SK-N-SH treated with all-trans-retinoic acid at 6 μM for 48 hours (cell line): ENCODE data around the gene ADAMTS2.

Experiments
- CSDC2 ChIP-seq: fragments of 250-450 bp; sonication (Bioruptor Pico); IDR thresholded peaks from 2 replicates; pipeline ENCODE4 v1.5.0; 2020; ENCODE audit warnings: mild to moderate bottlenecking, moderate library complexity
- ESRRG ChIP-seq: fragments of 250-450 bp; sonication (Bioruptor Pico); IDR thresholded peaks from 2 replicates; pipeline ENCODE4 v1.6.1; 2021; ENCODE audit warnings: mild to moderate bottlenecking
- PPARA ChIP-seq: fragments of 250-450 bp; sonication (Bioruptor Pico); IDR thresholded peaks from 2 replicates; pipeline ENCODE4 v1.5.0; 2020; ENCODE audit warnings: mild to moderate bottlenecking, borderline replicate concordance
- SNAI2 ChIP-seq: fragments of 250-450 bp; sonication (Bioruptor Pico); IDR thresholded peaks from 2 replicates; pipeline ENCODE4 v1.5.0; 2020; ENCODE audit warnings: mild to moderate bottlenecking, moderate library complexity
- ZFP3 ChIP-seq: fragments of 250-450 bp; sonication (Bioruptor Pico); IDR thresholded peaks from 2 replicates; pipeline ENCODE4 v1.5.0; 2020; ENCODE audit warnings: mild to moderate bottlenecking, moderate library complexity
- ZNF70 ChIP-seq: fragments of 450-650 bp; formaldehyde crosslinking; IDR thresholded peaks from 2 replicates; pipeline ENCODE4 v1.5.0; 2020; ENCODE audit warnings: mild to moderate bottlenecking, moderate library complexity
- TF ChIP-seq, protein P1 (sequence below): fragments of 250-450 bp; sonication (Bioruptor Pico); IDR thresholded peaks from 2 replicates; pipeline ENCODE4 v1.8.0; 2020; ENCODE audit warnings: mild to moderate bottlenecking, moderate library complexity, borderline replicate concordance
- TF ChIP-seq, protein P2 (sequence below): fragments of 250-450 bp; sonication (Bioruptor Pico); IDR thresholded peaks from 2 replicates; pipeline ENCODE4 v1.5.1; 2020; ENCODE audit warnings: low read depth, mild to moderate bottlenecking, moderate library complexity

DNA sequence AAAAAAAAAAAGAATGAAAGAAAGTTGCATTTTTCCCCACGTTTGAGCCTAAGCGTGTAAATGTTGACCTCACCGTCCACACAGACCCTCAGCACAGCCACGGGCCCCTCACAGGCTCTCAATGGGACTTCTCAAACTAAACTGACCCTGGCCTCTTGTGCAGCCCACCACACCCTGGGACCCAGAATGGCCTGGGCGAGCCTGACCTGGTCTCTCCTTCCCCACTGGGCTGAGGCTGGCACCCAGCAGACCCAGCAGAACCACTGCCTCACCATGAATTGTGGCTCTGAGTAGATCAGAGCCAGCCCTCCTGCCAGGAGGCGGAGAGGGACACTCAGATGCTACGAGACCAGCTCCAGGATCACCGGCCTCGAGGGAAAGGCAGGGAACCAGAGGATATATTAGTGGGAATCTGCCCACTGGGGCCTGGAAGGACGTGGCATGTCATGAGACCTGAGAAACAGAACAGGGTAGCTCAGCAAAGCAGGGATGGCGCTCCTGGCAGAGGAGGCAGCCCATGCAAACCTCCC lies 160.7 kb downstream of the ADAMTS2 start:
- TF ChIP-seq, protein P1, sequence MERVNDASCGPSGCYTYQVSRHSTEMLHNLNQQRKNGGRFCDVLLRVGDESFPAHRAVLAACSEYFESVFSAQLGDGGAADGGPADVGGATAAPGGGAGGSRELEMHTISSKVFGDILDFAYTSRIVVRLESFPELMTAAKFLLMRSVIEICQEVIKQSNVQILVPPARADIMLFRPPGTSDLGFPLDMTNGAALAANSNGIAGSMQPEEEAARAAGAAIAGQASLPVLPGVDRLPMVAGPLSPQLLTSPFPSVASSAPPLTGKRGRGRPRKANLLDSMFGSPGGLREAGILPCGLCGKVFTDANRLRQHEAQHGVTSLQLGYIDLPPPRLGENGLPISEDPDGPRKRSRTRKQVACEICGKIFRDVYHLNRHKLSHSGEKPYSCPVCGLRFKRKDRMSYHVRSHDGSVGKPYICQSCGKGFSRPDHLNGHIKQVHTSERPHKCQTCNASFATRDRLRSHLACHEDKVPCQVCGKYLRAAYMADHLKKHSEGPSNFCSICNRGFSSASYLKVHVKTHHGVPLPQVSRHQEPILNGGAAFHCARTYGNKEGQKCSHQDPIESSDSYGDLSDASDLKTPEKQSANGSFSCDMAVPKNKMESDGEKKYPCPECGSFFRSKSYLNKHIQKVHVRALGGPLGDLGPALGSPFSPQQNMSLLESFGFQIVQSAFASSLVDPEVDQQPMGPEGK, result no peak
- TF ChIP-seq ZFP3 (CRISPR knock-in tag), result no peak
- TF ChIP-seq, protein P2, sequence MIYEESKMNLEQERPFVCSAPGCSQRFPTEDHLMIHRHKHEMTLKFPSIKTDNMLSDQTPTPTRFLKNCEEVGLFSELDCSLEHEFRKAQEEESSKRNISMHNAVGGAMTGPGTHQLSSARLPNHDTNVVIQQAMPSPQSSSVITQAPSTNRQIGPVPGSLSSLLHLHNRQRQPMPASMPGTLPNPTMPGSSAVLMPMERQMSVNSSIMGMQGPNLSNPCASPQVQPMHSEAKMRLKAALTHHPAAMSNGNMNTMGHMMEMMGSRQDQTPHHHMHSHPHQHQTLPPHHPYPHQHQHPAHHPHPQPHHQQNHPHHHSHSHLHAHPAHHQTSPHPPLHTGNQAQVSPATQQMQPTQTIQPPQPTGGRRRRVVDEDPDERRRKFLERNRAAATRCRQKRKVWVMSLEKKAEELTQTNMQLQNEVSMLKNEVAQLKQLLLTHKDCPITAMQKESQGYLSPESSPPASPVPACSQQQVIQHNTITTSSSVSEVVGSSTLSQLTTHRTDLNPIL (CRISPR knock-in tag), result no peak
- TF ChIP-seq CSDC2, result no peak
- TF ChIP-seq ZNF70, result no peak
- no peak for TF ChIP-seq PPARA
- TF ChIP-seq SNAI2 (CRISPR knock-in tag), result no peak
- no peak for TF ChIP-seq ESRRG (CRISPR knock-in tag)
